GM12878 (cell line): ENCODE results near the gene NOP14.
"Not testable (repeated sequence)": the region's sequence is repeated elsewhere in the genome, so short reads cannot be mapped to it uniquely, and the experiment has no call there.

Source experiments
- BACH1 ChIP-seq: fragments of 450-650 bp; IDR thresholded peaks from 2 replicates; pipeline ENCODE4 v1.6.1; 2017; ENCODE audit warnings: mild to moderate bottlenecking, borderline replicate concordance
- ESRRA ChIP-seq: IDR thresholded peaks from 2 replicates; pipeline ENCODE4 v1.6.1; 2012; ENCODE audit warnings: mild to moderate bottlenecking, low read length, improper control_type of control experiment
- EZH2 ChIP-seq: IDR thresholded peaks from 2 replicates; pipeline ENCODE4 v1.6.1; 2012; ENCODE audit warnings: low read depth, mild to moderate bottlenecking, control low read depth, inconsistent platforms, low read length, borderline replicate concordance; ENCODE audit not compliant: control insufficient read depth
- FOS ChIP-seq: IDR thresholded peaks from 3 replicates; pipeline ENCODE4 v1.6.1; 2011; ENCODE audit warnings: borderline replicate concordance; ENCODE audit not compliant: insufficient read length; ENCODE audit errors: extremely low read depth
- POLR2A ChIP-seq: IDR thresholded peaks from 2 replicates; pipeline ENCODE4 v1.6.1; 2011; ENCODE audit warnings: low read depth, mild to moderate bottlenecking, low read length
- POLR2AphosphoS2 ChIP-seq: IDR thresholded peaks from 2 replicates; pipeline ENCODE4 v1.6.1; 2011; ENCODE audit warnings: low read depth, mild to moderate bottlenecking, low read length, improper control_type of control experiment, moderate library complexity
- POLR2AphosphoS5 ChIP-seq: IDR thresholded peaks from 2 replicates; pipeline ENCODE4 v1.6.1; 2011; ENCODE audit warnings: mild to moderate bottlenecking, low read length, inconsistent platforms
- TAF1 ChIP-seq: IDR thresholded peaks from 2 replicates; pipeline ENCODE4 v1.6.1; 2011; ENCODE audit warnings: mild to moderate bottlenecking, low read depth, low read length, borderline replicate concordance
- TF ChIP-seq, protein P1 (sequence below): IDR thresholded peaks from 2 replicates; pipeline ENCODE4 v1.6.1; 2011; ENCODE audit warnings: borderline replicate concordance, low read depth, mild to moderate bottlenecking, moderate library complexity, low read length; ENCODE audit not compliant: insufficient read depth, poor library complexity, severe bottlenecking
- TF ChIP-seq, protein P2 (sequence below), 3 experiments: IDR thresholded peaks in 2 of 3; conservative IDR thresholded peaks in 1 of 3; 2 replicates each; pipeline ENCODE4 v1.5.1; 2011; ENCODE audit warnings: low read depth in 3 of 3, low read length in 3 of 3, mild to moderate bottlenecking in 3 of 3, control low read depth in 2 of 3, moderate library complexity in 2 of 3, inconsistent platforms in 1 of 3, mixed read lengths in 1 of 3; ENCODE audit not compliant: control insufficient read depth in 2 of 3, insufficient read depth in 1 of 3; ENCODE audit errors: extremely low read depth in 1 of 3
- TF ChIP-seq, protein P3 (sequence below): fragments of 450-650 bp; IDR thresholded peaks from 2 replicates; pipeline ENCODE4 v1.6.1; 2016; ENCODE audit warnings: mild to moderate bottlenecking, moderate library complexity, borderline replicate concordance
- TF ChIP-seq, protein P4 (sequence below): IDR thresholded peaks from 2 replicates; pipeline ENCODE4 v1.6.1; 2012; ENCODE audit warnings: mild to moderate bottlenecking, low read depth, low read length

DNA sequence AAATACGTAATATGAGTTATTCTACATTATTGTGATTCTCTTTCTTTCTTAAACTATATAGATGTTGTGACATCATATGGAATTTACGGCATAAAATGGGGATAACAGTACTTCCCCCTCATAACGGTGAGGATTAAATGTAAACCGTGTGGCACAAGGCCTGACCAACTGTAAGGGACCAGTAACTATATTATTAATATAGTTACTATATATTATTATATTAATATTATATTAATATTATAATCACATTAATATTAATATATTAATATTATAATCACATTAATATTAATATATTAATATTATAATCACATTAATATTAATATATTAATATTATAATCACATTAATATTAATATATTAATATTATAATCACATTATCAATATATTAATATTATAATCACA lies 2.8 kb downstream of the NOP14 start:
- TF ChIP-seq POLR2A, TAF1, POLR2AphosphoS2, BACH1, ESRRA, EZH2, POLR2AphosphoS5, FOS: not testable (repeated sequence)
- TF ChIP-seq, protein P1, sequence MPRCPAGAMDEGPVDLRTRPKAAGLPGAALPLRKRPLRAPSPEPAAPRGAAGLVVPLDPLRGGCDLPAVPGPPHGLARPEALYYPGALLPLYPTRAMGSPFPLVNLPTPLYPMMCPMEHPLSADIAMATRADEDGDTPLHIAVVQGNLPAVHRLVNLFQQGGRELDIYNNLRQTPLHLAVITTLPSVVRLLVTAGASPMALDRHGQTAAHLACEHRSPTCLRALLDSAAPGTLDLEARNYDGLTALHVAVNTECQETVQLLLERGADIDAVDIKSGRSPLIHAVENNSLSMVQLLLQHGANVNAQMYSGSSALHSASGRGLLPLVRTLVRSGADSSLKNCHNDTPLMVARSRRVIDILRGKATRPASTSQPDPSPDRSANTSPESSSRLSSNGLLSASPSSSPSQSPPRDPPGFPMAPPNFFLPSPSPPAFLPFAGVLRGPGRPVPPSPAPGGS: not testable (repeated sequence)
- TF ChIP-seq, protein P2, sequence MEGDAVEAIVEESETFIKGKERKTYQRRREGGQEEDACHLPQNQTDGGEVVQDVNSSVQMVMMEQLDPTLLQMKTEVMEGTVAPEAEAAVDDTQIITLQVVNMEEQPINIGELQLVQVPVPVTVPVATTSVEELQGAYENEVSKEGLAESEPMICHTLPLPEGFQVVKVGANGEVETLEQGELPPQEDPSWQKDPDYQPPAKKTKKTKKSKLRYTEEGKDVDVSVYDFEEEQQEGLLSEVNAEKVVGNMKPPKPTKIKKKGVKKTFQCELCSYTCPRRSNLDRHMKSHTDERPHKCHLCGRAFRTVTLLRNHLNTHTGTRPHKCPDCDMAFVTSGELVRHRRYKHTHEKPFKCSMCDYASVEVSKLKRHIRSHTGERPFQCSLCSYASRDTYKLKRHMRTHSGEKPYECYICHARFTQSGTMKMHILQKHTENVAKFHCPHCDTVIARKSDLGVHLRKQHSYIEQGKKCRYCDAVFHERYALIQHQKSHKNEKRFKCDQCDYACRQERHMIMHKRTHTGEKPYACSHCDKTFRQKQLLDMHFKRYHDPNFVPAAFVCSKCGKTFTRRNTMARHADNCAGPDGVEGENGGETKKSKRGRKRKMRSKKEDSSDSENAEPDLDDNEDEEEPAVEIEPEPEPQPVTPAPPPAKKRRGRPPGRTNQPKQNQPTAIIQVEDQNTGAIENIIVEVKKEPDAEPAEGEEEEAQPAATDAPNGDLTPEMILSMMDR (IDR thresholded peaks at IDR 0.05 in 2 of 3, conservative IDR thresholded peaks at IDR 0.05 in 1 of 3; ENCODE audit: control insufficient read depth in 2 of 3, extremely low read depth in 1 of 3, insufficient read depth in 1 of 3, low read depth in 3 of 3, low read length in 3 of 3): not testable (repeated sequence)
- TF ChIP-seq, protein P3, sequence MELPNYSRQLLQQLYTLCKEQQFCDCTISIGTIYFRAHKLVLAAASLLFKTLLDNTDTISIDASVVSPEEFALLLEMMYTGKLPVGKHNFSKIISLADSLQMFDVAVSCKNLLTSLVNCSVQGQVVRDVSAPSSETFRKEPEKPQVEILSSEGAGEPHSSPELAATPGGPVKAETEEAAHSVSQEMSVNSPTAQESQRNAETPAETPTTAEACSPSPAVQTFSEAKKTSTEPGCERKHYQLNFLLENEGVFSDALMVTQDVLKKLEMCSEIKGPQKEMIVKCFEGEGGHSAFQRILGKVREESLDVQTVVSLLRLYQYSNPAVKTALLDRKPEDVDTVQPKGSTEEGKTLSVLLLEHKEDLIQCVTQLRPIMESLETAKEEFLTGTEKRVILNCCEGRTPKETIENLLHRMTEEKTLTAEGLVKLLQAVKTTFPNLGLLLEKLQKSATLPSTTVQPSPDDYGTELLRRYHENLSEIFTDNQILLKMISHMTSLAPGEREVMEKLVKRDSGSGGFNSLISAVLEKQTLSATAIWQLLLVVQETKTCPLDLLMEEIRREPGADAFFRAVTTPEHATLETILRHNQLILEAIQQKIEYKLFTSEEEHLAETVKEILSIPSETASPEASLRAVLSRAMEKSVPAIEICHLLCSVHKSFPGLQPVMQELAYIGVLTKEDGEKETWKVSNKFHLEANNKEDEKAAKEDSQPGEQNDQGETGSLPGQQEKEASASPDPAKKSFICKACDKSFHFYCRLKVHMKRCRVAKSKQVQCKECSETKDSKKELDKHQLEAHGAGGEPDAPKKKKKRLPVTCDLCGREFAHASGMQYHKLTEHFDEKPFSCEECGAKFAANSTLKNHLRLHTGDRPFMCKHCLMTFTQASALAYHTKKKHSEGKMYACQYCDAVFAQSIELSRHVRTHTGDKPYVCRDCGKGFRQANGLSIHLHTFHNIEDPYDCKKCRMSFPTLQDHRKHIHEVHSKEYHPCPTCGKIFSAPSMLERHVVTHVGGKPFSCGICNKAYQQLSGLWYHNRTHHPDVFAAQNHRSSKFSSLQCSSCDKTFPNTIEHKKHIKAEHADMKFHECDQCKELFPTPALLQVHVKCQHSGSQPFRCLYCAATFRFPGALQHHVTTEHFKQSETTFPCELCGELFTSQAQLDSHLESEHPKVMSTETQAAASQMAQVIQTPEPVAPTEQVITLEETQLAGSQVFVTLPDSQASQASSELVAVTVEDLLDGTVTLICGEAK: not testable (repeated sequence)
- TF ChIP-seq, protein P4, sequence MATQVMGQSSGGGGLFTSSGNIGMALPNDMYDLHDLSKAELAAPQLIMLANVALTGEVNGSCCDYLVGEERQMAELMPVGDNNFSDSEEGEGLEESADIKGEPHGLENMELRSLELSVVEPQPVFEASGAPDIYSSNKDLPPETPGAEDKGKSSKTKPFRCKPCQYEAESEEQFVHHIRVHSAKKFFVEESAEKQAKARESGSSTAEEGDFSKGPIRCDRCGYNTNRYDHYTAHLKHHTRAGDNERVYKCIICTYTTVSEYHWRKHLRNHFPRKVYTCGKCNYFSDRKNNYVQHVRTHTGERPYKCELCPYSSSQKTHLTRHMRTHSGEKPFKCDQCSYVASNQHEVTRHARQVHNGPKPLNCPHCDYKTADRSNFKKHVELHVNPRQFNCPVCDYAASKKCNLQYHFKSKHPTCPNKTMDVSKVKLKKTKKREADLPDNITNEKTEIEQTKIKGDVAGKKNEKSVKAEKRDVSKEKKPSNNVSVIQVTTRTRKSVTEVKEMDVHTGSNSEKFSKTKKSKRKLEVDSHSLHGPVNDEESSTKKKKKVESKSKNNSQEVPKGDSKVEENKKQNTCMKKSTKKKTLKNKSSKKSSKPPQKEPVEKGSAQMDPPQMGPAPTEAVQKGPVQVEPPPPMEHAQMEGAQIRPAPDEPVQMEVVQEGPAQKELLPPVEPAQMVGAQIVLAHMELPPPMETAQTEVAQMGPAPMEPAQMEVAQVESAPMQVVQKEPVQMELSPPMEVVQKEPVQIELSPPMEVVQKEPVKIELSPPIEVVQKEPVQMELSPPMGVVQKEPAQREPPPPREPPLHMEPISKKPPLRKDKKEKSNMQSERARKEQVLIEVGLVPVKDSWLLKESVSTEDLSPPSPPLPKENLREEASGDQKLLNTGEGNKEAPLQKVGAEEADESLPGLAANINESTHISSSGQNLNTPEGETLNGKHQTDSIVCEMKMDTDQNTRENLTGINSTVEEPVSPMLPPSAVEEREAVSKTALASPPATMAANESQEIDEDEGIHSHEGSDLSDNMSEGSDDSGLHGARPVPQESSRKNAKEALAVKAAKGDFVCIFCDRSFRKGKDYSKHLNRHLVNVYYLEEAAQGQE: not testable (repeated sequence)
